GM19397 (cell line): Measurements from ENCODE around the gene CARMIL1.

ENCODE experiments used
- ATAC-seq: cut with Tn5 transposase; IDR thresholded peaks from one replicate; pipeline ENCODE4 v1.9.1; 2021; ENCODE audit warnings: mild to moderate bottlenecking, moderate library complexity; ENCODE audit not compliant: unreplicated experiment

Gene CARMIL1

DNA sequence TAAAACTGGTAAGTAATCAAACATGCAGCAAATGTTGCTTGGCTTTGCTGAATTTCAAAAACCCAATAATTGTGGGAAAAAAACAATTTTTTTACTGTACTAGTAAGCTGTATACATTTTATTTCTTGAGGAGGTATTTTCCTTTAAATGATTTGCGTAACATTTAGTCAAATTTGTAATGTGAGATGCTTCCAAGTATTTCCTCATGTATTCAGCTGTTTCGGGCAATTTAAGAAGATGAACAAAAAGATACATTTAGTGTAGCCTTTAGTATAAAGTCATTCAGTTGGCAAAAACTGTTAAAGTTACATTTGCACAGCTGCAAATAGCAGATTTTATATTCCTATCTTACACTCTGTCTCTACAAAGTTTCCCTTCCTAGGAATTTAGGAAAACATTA lies 186.8 kb downstream of the CARMIL1 start:
- ATAC-seq: no peak

DNA sequence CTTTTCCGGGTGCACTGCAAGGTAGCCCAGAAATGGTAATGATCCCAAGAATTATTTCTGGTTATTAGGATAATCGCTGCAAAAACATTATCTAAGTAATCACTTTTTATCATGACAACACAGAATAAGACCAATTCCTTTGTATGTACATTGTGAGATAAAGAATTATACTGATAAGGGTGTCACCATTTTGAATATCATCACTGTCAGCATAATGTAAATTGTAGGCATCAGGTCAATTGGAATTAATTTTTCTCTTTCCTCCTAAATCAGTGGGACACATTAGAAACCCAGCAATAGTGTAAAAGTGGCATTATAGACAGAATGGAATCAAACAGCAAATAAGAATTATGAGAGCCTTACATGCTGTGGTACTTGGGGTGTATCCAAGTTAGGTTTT lies 189.7 kb downstream of the CARMIL1 start:
- no peak for ATAC-seq

GRCh38 chr6:25469797-25470388 lies 190.7 kb downstream of the CARMIL1 start:
- ATAC-seq: no peak

DNA sequence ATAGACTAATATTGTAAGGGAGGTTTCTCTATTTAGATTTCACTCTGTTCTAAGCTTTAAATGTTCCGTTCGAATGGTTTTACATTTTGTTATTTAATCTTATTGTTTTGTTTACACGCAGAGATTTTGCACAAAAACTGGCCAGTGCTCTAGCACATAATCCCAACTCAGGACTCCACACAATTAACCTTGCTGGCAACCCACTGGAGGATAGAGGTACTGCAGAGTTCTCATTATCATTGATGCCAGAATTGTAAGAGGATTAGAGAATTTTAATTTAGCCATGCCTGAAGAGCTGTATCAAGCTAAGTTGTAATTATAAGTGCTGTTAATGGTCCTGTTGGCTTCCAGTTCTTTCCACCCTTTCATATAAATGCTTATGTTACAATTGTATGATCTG lies 193.1 kb downstream of the CARMIL1 start:
- no peak for ATAC-seq

- ATAC-seq: no peak
Measured at GRCh38 chr6:25472906-25473305, 193.7 kb downstream of the CARMIL1 start.

GRCh38 chr6:25473447-25473846 lies 194.3 kb downstream of the CARMIL1 start:
- no peak for ATAC-seq

DNA sequence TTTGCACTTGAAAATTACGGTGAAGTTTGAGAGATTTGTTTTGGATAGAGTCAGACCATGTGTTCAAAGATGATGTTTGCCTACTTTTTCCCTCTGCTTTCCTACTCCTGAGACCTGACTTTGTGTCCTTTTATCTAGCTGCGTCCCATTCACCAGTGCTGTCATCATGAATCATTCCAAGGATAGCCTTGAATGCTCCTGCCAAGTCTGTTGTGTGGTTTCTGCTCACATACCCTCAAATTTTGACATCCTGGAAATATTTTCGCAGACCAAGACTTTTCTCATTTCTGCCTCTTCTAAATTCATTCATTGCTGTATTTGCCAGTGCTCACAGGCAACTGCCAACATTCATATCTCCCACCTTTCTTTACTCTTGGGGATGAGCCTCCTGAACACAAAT lies 197.0 kb downstream of the CARMIL1 start:
- ATAC-seq: no peak

DNA sequence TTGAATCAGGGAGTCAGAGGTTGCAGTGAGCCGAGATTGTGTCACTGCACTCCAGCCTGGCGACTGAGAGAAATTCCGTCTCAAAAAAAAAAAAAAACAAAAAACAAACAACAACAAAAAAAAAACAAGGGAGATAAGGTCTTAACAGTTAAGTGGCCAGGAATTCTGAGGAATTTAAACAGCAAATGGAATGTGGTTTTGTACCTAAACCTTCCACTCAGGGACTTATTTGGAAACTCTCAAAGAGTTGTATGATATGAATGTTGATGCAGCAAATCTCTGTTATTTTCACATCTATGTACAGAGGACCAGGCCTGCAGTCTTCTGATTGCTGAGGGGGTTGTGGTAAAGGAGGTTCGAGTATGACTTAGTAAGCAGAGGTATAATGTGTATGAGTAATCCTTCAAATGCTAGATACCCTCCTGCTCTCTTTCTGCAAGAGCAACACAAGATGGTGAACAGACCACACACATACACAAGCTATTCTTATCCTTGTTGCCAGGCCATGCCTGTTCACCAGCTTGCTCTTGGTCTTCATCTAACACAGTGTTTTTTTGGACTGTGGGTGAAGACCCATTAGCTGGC lies 197.9 kb downstream of the CARMIL1 start:
- no peak for ATAC-seq

GRCh38 chr6:25478973-25479372 lies 199.8 kb downstream of the CARMIL1 start:
- no peak for ATAC-seq

GRCh38 chr6:25481267-25481666 lies 202.1 kb downstream of the CARMIL1 start:
- ATAC-seq: no peak

DNA sequence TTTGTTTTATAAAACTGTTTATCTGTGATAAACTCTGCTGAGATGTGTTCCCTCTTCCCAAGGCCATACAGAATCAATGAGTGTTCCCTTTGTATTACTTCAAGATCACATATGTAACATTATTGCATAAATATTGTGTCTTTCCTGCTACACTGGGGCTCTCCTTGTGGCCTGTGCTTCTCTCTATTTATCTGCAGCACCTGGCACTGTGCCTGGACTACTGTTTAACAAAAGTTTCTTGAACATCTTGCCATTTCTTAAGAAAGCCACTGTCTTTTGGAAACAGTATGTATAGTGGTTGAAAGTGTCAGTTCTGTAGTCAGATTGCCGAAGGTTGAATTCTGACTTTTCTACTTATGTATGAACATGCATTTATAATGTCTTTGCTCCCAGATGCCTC lies 203.8 kb downstream of the CARMIL1 start:
- no peak for ATAC-seq

GRCh38 chr6:25483943-25484342 lies 204.8 kb downstream of the CARMIL1 start:
- ATAC-seq: no peak

GRCh38 chr6:25484900-25485299 lies 205.7 kb downstream of the CARMIL1 start:
- no peak for ATAC-seq

DNA sequence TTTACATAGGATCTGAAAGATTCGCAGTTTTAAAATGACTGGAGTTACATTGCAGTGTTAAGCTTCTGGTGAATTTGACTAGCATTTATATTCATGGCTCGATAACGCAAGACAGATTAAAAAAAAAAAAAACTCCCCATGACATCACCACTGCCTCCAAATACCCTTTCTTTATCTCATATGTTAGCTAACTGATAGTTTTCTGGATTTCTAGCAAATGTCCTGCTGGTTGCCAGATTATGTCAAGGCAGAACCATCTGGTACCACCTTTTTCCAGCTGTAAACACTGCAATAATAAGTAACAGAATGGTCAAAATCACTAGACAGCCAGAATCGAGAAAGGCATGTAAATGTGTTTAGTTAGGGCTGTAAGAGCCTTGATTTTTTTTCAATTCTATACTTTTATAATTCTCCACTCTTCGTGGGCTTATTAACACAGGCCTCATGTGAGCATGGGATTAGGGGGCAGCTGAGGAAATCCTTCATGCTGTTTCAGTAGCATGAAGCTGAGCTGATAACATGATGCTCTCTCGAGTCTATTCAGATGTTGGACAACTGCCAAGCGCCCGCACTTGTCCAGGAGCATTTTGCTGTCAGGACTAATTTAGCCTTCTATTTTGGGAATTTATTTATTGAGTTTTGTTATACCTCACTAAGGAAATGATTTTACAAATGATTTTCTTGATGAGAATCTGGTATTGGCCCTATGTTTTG lies 206.8 kb downstream of the CARMIL1 start:
- ATAC-seq: no peak

- ATAC-seq: no peak
Measured at GRCh38 chr6:25486550-25486949, 207.4 kb downstream of the CARMIL1 start.

DNA sequence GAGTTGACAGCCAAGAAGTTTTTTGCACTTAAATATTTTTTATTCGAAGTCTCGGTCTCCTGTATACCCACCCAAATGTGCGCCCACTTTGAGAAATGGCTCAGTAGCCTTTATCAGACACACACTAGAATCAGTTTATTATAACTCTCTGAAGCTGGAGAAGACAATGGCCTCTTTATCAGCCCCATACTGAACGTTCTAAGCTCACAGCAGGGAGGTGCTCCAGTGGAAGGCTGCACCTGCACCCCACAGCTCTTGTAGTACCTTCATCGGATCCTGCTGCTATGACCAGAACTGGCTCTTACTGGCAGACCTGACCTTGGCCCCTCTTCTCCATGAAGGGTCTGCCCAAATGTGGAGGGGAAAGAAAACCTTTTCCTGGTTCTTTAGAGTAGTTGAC lies 207.8 kb downstream of the CARMIL1 start:
- no peak for ATAC-seq

- no peak for ATAC-seq
Measured at GRCh38 chr6:25488156-25488555, 209.0 kb downstream of the CARMIL1 start.

DNA sequence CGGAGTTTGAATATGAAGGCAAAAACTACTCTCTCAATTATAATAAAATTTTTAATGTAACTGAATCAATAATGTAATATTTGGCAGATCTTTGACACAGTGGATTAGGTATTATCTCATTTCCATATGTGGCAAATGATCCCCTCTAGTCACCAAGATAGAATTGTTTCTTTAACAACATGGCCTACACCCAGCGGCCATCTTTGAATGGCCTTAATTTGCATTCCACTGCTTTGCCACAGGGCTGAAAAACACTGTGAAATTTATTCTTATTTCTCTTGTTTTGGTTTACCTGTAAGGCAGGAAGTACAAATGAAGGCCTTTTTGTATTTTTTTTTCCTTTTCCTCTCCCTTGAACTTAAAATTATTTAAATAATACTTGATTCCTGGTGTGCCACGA lies 210.2 kb downstream of the CARMIL1 start:
- ATAC-seq: no peak

- peak; percentile 72 for ATAC-seq
Measured at GRCh38 chr6:25490018-25490801, 211.0 kb downstream of the CARMIL1 start.

DNA sequence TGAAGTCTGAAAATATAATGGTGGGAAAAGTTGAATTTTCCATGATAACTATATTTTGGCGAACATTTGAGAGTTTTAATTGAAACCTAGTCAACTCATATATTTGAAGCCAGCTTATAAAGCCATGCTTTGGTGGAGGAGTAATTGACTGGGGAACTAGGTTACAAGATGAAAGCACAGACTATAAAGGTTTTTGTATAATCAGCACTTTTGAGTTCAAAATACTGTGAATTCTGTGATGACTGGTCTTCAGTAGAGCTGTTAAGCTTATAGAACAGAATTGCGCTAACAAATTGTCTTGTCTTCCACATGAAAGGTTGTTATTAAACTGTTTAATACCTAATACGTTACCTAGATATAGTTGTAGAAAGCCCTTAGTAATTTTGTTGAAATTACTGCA lies 213.8 kb downstream of the CARMIL1 start:
- ATAC-seq: no peak

DNA sequence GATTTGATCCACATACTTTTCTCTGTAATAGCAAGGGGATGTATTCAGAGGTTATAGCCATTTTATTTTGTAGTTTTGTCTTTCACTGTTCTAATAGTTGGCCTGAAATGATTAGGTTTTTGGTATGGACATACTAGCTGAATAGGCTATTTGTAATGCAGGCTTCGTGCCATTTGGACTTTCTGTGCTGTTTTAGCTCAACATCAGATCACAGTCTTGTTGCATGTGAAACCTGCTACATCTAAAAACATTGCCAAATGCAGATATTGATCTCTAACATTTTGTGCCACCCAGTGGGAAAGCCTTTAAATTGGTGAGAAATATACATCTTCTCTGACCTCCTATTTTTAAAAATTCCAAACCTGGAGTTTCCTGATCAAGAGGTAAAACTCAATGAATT lies 215.3 kb downstream of the CARMIL1 start:
- no peak for ATAC-seq
